DND-41 (cell line): ENCODE results near the gene PHIP.

Source experiments
- ATAC-seq: fragments of 200-7000 bp; cut with Tn5 transposase; 3 replicates; pipeline ENCODE4 v1.9.1; 2021; ENCODE audit warnings: low read depth; ENCODE audit not compliant: insufficient read depth
- DNase-seq: peaks from one replicate; pipeline ENCODE4 v3.0.0-alpha.2; 2020
- H2AFZ ChIP-seq: 2 replicates; pipeline ENCODE4 v1.6.0; 2012; ENCODE audit warnings: low read depth, low read length
- H3K27ac ChIP-seq: 2 replicates; pipeline ENCODE4 v1.5.1; 2012; ENCODE audit warnings: low read length, inconsistent platforms
- H3K27me3 ChIP-seq: fragments of 200-600 bp; sonication (generic); 2 replicates; pipeline ENCODE4 v1.6.0; 2012; ENCODE audit warnings: low read length, mild to moderate bottlenecking, inconsistent platforms; ENCODE audit not compliant: insufficient read depth, poor library complexity
- H3K36me3 ChIP-seq: 2 replicates; pipeline ENCODE4 v1.5.1; 2012; ENCODE audit warnings: low read length, inconsistent platforms; ENCODE audit not compliant: insufficient read depth
- H3K4me1 ChIP-seq: 2 replicates; pipeline ENCODE4 v1.5.1; 2012; ENCODE audit warnings: mild to moderate bottlenecking, low read length; ENCODE audit not compliant: insufficient read depth
- H3K4me2 ChIP-seq: 2 replicates; pipeline ENCODE4 v1.6.0; 2012; ENCODE audit warnings: mild to moderate bottlenecking, moderate library complexity, low read length, inconsistent platforms; ENCODE audit not compliant: insufficient read depth
- H3K4me3 ChIP-seq, 2 experiments: fragments of 200-600 bp in 1 of 2; shearing (Covaris generic) in 1 of 2; 2 replicates each; pipeline ENCODE4 v1.5.1; 2012 to 2016; ENCODE audit warnings: inconsistent platforms in 2 of 2, low read length in 2 of 2, mild to moderate bottlenecking in 2 of 2, low read depth in 1 of 2, moderate library complexity in 1 of 2
- H3K79me2 ChIP-seq: 2 replicates; pipeline ENCODE4 v1.6.0; 2012; ENCODE audit warnings: low read length, inconsistent platforms; ENCODE audit not compliant: insufficient read depth
- H3K9ac ChIP-seq: 2 replicates; pipeline ENCODE4 v1.6.0; 2012; ENCODE audit warnings: low read depth, mild to moderate bottlenecking, inconsistent platforms, low read length, moderate library complexity
- H3K9me3 ChIP-seq: 2 replicates; pipeline ENCODE4 v1.5.1; 2012; ENCODE audit warnings: low read length, moderate library complexity, mild to moderate bottlenecking, inconsistent platforms; ENCODE audit not compliant: insufficient read depth, severe bottlenecking
- H4K20me1 ChIP-seq: 2 replicates; pipeline ENCODE4 v1.6.0; 2012; ENCODE audit warnings: low read length; ENCODE audit not compliant: insufficient read depth
- EZH2 ChIP-seq: IDR thresholded peaks from 3 replicates; pipeline ENCODE4 v1.6.1; 2012; ENCODE audit warnings: borderline replicate concordance, low read depth, mild to moderate bottlenecking, moderate library complexity, low read length, inconsistent platforms; ENCODE audit not compliant: severe bottlenecking
- TF ChIP-seq, protein P1 (sequence below): IDR thresholded peaks from 2 replicates; pipeline ENCODE4 v1.5.1; 2012; ENCODE audit warnings: borderline replicate concordance, low read length, moderate library complexity, mild to moderate bottlenecking; ENCODE audit not compliant: poor library complexity, severe bottlenecking; ENCODE audit errors: extremely low read depth

Gene PHIP

DNA sequence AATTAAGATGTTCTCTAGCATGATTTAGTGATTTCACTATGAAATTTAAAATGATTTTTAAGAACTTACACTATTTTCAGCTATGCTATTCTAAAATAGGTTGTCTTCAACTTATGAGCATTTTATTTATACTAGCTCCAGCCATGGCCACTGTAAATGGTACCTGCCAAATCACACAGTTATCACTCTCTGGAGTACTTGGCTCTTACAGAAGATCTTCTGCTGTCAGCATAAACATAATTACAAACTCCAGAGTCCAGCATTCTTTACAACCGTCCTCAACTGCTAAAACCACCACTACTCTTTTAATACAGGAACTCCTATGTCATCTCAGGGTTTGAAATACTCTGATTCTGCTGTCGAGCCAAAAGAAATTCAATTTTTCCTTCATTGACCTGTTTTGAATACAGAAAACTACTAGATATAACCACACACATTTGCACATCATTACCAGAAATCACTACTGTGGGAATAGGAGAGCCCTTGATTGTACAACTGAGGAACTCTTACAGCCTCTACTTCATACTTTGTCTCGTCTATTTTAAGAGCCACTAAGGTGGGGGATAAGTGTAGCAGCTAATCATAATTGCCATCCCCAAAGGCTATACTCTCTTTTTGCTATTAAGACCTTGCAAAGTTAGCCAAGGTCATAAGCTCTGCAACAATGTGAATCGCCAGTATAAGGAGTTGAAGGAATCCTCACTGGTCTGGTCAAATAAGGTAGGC is 93.7 kb downstream of the PHIP start:
- Histone ChIP-seq H3K79me2 (peaks cover 36% of the 10 kb centered on the region), H3K36me3 (peaks cover 99% of the 10 kb centered on the region)
- ATAC-seq, result no peak

DNA sequence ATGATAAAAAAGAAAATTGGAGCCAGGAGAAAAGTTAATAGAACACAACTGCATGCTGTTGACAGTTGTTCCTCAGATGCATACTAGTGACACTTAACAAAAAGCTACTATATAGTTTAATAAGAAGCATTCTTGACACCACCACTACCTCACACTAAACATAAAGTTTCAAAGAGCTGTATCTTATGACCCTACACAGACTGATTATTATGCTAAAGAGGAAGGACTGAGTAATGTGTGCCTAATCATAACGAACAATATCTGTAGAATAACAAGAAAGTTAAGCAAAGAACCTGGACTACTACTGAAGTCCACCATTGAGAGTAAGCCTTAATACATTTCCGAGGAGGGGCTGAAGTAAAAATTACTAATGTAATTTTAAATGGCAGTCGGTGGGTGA is 110.9 kb downstream of the PHIP start:
- no peaks in the 10 kb centered on the region for H3K4me1 ChIP-seq
- H3K27ac ChIP-seq, result no peak overlapping the region
- no peak overlapping the region for H3K9ac ChIP-seq
- H3K79me2 ChIP-seq, result no peaks in the 10 kb centered on the region
- H3K9me3 ChIP-seq, result no peaks in the 10 kb centered on the region
- DNase-seq (no peak), ATAC-seq (no peak)
- H3K36me3 ChIP-seq, result peaks cover 91% of the 10 kb centered on the region
- TF ChIP-seq, protein P1, sequence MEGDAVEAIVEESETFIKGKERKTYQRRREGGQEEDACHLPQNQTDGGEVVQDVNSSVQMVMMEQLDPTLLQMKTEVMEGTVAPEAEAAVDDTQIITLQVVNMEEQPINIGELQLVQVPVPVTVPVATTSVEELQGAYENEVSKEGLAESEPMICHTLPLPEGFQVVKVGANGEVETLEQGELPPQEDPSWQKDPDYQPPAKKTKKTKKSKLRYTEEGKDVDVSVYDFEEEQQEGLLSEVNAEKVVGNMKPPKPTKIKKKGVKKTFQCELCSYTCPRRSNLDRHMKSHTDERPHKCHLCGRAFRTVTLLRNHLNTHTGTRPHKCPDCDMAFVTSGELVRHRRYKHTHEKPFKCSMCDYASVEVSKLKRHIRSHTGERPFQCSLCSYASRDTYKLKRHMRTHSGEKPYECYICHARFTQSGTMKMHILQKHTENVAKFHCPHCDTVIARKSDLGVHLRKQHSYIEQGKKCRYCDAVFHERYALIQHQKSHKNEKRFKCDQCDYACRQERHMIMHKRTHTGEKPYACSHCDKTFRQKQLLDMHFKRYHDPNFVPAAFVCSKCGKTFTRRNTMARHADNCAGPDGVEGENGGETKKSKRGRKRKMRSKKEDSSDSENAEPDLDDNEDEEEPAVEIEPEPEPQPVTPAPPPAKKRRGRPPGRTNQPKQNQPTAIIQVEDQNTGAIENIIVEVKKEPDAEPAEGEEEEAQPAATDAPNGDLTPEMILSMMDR, result no peak
- no peak for TF ChIP-seq EZH2
- no peak overlapping the region for H2AFZ ChIP-seq
- H3K4me2 ChIP-seq, result no peak overlapping the region
- 0 out of 2 replicates have a peak, but pooled peaks cover 2% of the 10 kb centered on the region for H4K20me1 ChIP-seq
- H3K27me3 ChIP-seq, result no peaks in the 10 kb centered on the region
- no peak overlapping the region for H3K4me3 ChIP-seq

More for the DNA sequence above, 93.7 kb downstream of the PHIP start:
- TF ChIP-seq EZH2, result no peak
- TF ChIP-seq, protein P1, result no peak
- Histone ChIP-seq H3K4me1 (no peaks in the 10 kb centered on the region), H3K4me2 (no peak overlapping the region), H4K20me1 (0 out of 2 replicates have a peak, but pooled peaks cover 4% of the 10 kb centered on the region), H3K4me3 (no peak overlapping the region), H3K9ac (no peak overlapping the region), H3K9me3 (no peaks in the 10 kb centered on the region), H3K27me3 (no peaks in the 10 kb centered on the region), H2AFZ (no peak overlapping the region), H3K27ac (no peak overlapping the region)
- no peak for DNase-seq

DNA sequence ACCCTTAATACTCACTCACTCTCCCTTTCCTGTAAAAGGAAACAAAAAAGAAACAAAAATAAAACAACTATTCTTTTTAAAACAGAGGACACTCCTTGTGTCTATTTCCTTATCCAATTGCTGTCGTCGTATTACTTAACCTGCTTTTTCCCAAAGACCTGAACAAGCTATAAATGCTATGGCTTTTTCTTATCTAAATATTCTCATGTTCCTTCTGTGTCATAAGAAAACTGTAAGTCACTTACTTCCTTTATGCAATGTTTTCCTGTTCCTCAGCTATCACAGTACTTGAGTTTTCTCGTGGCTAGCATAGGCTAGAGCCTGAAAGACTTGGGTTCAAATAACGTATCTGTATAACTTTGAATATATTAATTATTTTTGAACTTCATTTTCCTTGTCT is 111.5 kb downstream of the PHIP start:
- no peak overlapping the region for H3K27ac ChIP-seq
- no peak overlapping the region for H3K9ac ChIP-seq
- no peaks in the 10 kb centered on the region for H3K27me3 ChIP-seq
- no peak overlapping the region for H3K4me2 ChIP-seq
- H3K36me3 ChIP-seq, result peaks cover 98% of the 10 kb centered on the region
- no peaks in the 10 kb centered on the region for H3K9me3 ChIP-seq
- TF ChIP-seq, protein P1, result no peak
- no peak for TF ChIP-seq EZH2
- ATAC-seq, result no peak
- H4K20me1 ChIP-seq, result 0 out of 2 replicates have a peak, but pooled peaks cover 2% of the 10 kb centered on the region
- DNase-seq, result no peak
- no peaks in the 10 kb centered on the region; the same call in 1 of the 2 replicates for H3K79me2 ChIP-seq
- H3K4me3 ChIP-seq, result no peak overlapping the region
- H2AFZ ChIP-seq, result no peak overlapping the region
- H3K4me1 ChIP-seq, result no peaks in the 10 kb centered on the region
